Measurements from ENCODE around the gene OR3A1.
"Not testable (repeated sequence)": the region's sequence is repeated elsewhere in the genome, so short reads cannot be mapped to it uniquely, and the experiment has no call there.

Gene OR3A1, protein sequence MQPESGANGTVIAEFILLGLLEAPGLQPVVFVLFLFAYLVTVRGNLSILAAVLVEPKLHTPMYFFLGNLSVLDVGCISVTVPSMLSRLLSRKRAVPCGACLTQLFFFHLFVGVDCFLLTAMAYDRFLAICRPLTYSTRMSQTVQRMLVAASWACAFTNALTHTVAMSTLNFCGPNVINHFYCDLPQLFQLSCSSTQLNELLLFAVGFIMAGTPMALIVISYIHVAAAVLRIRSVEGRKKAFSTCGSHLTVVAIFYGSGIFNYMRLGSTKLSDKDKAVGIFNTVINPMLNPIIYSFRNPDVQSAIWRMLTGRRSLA

DNA sequence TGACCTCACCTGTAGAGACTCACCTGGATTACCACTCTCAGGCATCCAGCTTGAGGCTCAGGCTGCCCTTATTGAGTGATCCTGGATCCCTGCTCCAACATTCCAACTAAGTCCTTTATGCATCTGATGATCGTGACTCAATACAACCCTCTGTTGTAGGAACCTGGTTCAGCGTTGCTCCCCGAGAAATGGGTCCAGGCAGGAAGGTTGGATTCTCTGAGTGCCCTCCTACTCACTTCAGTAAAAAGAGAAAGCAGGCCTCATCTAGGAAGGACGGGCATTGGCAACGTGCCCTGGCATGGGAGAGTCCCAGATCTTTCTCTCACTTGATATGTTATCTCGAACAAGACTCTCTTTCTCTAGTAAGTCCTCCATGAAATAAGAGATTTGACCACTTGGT is at the start of gene OR3A1:
Gene OR3A1, minus strand, starts transcription at position 101 of the 400 bp plus-strand sequence. CDS start 5,778 bp downstream, outside the sequence.
- DNase-seq, result no peak

DNA sequence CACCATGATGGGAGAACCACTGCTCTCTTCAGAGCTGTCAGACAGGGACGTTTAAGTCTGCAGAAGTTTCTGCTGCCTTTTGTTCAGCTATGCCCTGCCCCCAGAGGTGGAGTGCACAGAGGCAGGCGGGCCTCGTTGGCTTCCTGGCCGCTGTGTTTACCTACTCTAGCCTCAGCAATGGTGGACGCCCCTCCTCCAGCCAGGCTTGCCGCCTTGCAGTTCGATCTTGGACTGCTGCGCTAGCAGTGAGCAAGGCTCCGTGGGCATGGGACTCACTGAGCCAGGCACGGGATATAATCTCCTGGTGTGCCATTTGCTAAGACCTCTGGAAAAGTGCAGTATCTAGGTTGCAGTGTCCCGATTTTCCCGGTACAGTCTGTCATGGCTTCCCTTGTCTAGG is 44.6 kb upstream of the OR3A1 start:
- DNase-seq, result not testable (repeated sequence)

DNA sequence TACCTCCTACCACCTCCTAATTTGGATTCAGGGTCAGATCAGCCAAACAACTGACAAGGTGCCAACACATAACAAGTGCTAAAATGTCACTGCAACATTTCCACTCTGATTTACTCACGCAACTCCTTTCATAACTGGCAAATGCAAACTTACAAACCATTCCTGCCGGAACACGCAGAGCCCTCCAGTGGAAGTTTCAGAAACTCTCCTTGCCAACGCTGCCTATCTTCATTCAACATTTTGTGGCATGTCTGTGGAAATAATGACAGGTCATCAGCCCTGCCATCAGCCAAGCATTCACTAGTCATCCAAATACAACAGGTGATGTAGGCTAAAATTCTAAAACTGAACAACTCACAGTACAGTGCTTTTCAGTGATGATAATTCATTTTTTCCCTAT is 37.7 kb upstream of the OR3A1 start:
- no peak for DNase-seq

DNA sequence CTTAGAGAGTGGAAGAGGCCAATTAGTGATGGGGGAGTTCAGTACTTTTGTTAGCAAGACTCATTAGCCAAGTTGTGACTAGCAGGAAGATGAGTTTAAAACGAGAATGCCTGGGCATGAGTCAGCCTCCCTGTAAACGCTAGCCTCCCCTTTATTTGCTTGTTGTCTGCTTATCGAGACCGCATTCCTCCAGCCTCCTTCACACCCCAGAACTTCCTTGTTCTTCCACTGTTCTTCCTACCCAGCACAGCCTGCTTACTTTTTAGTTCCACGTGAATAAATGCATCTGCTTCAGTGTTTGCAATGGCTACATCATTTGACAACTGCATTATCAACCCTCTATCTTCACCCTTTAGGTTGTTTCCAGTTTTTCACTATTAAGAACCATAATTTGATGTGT is 20.2 kb upstream of the OR3A1 start:
- DNase-seq, result no peak

DNA sequence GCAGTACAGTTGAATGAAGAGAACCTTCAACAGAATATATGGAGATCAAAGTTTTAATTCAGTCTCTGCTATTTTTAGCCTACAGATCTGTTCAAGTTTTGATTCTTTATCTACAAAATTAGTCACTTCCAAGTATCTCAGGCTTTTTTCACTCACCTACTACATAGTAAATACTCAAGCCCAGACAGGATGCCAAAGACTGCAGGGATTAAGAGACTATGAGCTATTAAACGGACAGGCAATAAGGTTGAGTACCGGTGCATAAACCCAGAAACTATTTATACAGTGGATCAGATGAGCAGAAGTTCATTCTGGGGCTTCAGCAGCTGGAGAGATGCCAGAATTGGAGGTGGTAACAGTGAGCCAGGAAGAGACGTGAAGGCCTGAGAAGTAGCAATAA is 18.7 kb upstream of the OR3A1 start:
- no peak for DNase-seq

DNA sequence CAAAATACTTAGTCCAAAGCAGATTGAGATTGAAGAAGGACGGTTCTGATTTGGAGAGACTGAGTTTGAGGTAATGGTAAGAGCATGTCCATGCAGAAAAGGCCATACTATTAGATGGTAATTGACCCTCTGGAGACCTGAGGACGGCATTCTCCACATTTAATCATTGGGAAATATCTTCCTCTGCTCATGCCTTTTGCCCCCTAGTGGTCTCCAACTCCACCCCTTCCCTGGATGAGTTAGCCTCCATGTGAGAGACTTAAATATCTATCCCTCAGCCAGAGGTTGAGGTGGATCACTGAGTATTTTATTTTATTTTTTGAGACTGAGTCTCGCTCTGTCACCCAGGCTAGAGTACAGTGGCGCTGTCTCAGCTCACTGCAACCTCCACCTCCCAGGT is 10.4 kb upstream of the OR3A1 start:
- DNase-seq, result no peak

DNA sequence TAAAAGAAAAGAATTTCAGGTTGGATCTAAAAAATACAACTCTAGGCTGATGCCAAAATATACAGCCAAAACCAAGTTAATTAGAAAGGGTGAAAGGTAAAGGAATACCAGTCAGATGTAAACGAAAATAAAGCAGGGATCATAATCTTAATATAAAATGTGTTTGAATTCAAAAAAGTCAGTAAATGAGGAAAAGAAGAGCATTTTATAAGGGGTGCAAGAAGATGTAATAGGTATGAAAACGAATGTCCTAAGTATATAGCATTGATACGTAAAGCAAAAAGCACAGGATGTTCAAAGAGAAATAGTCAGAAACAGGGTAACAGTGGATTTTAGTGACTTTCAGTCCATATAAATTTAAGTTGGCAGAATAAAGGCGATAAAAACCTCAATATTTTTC is 2.5 kb downstream of the OR3A1 start:
- DNase-seq, result no peak

DNA sequence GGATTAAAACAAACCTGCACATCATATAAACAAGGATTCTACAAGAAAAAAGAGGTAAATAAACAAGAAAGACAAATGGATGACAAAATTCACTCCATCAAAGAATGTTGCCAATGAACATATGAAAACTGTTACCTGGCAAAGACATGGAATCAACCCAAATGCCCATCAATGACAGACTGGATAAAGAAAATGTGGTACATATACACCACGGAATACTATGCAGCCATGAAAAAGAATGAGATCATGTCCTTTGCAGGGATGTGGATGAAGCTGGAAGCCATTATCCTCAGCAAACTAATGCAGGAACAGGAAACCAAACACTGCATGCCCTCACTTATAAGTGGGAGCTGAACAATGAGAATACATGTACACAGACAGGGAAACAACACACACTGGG is 4.6 kb downstream of the OR3A1 start:
- DNase-seq, result not testable (repeated sequence)

DNA sequence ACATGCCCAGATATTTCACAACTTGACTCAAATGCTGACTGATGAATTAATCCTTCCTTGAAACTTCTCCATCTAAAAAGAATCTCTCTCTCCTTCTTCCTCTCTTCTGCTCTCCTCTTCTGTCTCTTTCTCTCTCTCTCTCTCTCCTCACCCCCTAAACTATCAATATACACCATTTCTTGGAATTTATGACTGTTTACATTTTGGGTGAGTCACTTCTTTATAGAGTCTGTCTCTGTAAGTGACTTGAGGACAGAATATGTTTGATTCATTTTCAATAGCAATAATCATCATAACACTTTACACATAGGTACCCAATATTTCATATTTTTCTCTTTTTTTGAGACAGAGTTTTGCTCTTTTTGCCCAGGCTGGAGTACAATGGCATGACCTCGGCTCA is 15.3 kb downstream of the OR3A1 start:
- no peak for DNase-seq

DNA sequence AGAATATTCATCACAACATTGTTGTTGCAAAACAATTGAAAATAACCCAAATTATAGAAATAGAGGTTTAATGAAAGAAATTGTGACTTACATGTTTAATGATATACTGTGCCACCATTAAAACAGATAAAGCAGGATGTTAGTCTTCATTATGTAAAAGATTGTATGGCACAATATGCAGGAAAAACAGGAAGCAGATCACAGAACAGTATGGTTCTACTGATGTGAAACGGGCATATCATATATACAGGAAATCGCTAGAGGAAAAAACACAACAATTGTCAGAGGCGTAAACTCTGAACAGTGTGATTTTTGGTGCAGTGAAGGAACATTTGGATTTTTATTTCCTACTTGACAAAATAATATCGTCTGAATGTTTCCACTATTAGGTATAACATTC is 22.0 kb downstream of the OR3A1 start:
- DNase-seq, result no peak

DNA sequence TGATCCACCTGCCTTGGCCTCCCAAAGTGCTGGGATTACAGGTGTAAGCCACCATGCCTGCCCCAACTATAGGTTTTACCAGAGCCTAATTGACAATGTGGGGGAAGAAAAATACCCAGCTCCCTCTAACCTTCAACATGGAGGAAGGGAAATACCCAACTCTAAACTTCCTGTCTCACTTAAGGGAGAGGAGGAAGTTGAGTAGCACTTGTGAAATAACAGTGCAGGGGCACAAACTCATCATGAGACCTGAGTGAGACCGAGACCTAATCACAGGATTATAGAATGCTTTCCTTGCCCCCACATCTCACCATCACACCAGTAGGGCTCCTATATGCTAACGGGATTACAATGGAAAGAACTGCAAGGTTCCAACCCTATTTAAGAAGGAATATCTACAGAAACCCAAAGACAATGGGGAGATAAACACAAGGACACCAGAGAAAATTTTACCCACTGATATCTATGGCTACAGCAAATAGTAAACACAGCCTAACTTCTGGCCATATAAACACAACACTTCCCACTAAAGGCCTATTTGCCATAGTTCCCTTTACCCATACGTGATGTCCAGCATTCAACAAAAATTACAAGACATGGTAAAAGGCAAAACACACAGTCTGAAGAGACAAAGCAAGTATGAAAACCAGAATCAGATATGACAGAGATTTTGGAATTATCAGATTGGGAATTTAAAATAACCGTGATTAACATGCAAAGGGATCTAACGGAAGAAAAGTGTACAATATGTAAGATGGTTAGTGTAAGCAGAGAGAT is 26.9 kb downstream of the OR3A1 start:
- DNase-seq, result no peak

DNA sequence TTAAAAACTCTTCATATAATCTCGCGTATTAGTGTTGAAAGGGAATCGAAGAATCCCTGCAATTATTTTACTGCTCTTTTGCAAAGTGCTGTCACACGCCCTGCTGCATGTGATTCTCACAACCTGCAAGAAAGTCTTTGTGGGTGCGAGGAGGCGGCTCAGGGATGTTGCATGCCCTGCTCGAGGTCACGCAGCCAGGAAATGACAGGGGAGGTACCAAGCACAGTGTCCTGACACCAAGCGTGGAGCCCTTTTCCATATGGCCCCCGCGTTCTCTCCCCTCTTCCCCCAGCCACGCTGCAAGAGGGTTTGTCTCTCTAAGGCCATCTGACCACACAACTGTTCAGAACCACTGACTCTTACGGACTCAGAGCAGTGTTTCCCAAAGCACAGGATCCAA is 37.6 kb downstream of the OR3A1 start:
- DNase-seq, result no peak

DNA sequence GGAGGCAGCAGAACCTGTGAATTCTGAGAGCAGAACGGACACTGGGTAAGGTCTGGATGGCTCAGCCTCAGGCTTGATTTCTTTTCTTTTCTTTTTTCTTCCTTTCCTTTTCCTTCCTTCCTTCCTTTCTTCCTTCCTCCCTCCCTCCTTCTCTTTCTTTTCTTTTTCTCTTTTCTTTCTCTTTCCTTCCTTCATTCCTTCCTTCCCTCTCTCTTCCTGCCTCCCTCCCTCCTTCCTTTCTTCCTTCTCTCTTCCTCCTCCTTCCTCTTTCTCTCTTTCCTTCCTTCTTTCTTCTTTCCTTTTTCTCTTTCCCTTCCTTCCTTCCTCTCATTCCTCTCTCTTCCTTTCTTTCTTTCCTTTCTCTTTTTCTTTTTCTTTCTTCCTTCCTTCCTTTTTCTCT is 38.0 kb downstream of the OR3A1 start:
- DNase-seq, result no peak

DNA sequence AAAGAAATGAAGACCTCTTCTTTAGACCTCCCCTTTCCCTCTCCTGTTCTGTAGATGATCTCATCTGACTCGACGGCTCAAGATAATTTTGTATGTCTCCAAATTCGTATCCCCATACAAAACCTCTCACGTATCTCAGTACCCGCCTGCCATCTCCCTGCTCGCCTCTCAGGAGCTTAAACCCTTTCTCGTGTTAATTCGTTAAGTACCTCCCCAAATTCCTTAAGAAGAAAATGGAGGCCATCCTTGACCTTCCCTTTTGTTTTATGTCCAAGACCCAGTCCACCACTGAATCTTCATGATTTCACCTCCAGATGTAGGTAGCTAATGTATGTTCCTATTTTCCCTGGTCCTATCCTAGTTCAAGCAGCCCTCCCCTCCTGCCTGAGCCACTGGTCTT is 41.6 kb downstream of the OR3A1 start:
- DNase-seq, result no peak

DNA sequence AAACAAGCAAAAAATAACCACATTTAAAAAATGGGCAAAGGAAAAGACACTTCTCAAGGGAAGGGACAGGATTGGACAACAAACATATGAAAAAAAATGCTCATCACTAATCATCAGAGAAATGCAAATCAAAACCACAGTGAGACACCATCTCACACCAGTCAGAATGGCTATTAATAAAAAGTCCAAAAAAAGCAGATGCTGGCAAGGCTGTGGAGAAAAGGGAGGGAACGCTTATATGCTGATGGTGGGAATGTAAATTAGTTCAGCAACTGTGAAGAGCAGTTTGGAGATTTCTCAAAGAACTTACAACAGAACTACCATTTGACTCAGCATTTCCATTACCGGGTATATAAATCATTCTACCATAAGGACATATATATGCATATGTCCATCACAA is 49.1 kb downstream of the OR3A1 start:
- not testable (repeated sequence) for DNase-seq

DNA sequence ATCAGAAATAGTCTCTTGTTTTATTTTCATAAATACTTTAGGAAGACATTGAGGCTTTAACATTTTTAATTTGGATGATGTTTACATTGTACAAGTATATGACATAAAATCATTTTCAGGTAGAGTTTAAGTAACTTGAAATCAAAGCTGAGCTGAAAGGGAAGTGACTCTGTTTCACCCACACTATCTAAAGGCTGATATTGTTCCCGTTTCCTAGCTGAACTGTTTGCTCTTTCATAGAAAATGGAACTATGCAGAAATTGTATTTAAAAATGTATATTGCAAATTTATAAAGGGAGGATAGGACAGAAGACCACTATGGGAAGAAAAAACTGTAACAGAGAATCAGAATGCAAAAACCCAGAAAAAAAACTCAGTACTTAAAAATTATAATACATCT is 53.3 kb downstream of the OR3A1 start:
- not testable (repeated sequence) for DNase-seq

DNA sequence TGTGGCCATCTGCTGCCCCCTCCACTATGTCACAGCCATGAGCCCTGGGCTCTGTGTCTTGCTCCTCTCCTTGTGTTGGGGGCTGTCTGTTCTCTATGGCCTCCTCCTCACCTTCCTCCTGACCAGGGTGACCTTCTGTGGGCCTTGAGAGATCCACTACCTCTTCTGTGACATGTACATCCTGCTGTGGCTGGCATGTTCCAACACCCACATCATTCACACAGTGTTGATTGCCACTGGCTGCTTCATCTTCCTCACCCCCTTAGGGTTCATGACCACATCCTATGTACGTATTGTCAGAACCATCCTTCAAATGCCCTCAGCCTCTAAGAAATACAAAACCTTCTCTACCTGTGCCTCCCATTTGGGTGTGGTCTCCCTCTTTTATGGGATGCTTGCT is 57.1 kb downstream of the OR3A1 start:
- not testable (repeated sequence) for DNase-seq

All from CD4-positive, alpha-beta T cell treated with Interleukin-12 subunit alpha and Interleukin-12 subunit beta, for 1 hour (primary cell).